Suprapubic skin (tissue), 4 donors: ENCODE results near the gene ATP6V1F. TPM values are rescaled to one million over a fixed set of nuclear protein-coding genes. Genes with fewer than 3 reads are reported as not detected.
A peak's percentile ranks its signal among the peaks of the same experiment; 100 is the strongest.
"Not testable (repeated sequence)": the region's sequence is repeated elsewhere in the genome, so short reads cannot be mapped to it uniquely, and the experiment has no call there.

Source experiments
- DNase-seq, 2 donors: peaks; one replicate each; pipeline ENCODE4 v3.0.0-alpha.2; 2019; ENCODE audit warnings: low spot score in 2 of 2
- H3K27ac ChIP-seq: fragments of 200-600 bp; sonication (generic); one replicate; pipeline ENCODE4 v1.5.1; 2019
- H3K27me3 ChIP-seq: fragments of 200-600 bp; sonication (generic); one replicate; pipeline ENCODE4 v1.5.1; 2019
- H3K36me3 ChIP-seq: fragments of 200-600 bp; sonication (generic); one replicate; pipeline ENCODE4 v1.5.1; 2019
- H3K4me1 ChIP-seq: fragments of 200-600 bp; sonication (generic); one replicate; pipeline ENCODE4 v1.5.1; 2019
- H3K4me3 ChIP-seq: fragments of 200-600 bp; sonication (generic); one replicate; pipeline ENCODE4 v1.5.1; 2019; ENCODE audit warnings: mild to moderate bottlenecking
- H3K9me3 ChIP-seq: fragments of 200-600 bp; sonication (generic); one replicate; pipeline ENCODE4 v1.5.1; 2019
- CTCF ChIP-seq, 2 donors: fragments of 200-600 bp in 1 of 2; fragments of 450-650 bp in 1 of 2; sonication (generic) in 1 of 2; IDR thresholded peaks; one replicate each; pipeline ENCODE4 v1.5.1; 2016 to 2019; ENCODE audit warnings: antibody characterized with exemption in 2 of 2, mild to moderate bottlenecking in 1 of 2, moderate library complexity in 1 of 2
- EP300 ChIP-seq: sonication (generic); formaldehyde crosslinking; IDR thresholded peaks from one replicate; pipeline ENCODE4 v1.6.1; 2017; ENCODE audit warnings: antibody characterized with exemption
- POLR2A ChIP-seq, 2 donors: fragments of 450-650 bp; IDR thresholded peaks; one replicate each; pipeline ENCODE4 v1.6.1; 2017; ENCODE audit warnings: antibody characterized with exemption in 2 of 2, mild to moderate bottlenecking in 2 of 2, moderate library complexity in 2 of 2
- POLR2AphosphoS5 ChIP-seq, 3 donors: sonication (generic); formaldehyde crosslinking; IDR thresholded peaks; one replicate each; pipeline ENCODE4 v1.6.1; 2017; ENCODE audit warnings: antibody characterized with exemption in 3 of 3
- WGBS: methylation state at CpG from one replicate; pipeline ENCODE4 v1.1.5; 2018; 5-methylcytosine and 5-hydroxymethylcytosine counted together
- total RNA-seq, 4 donors: library from RNA; depleted of rRNA; stranded (reverse); fragments of >200 nt; gene quantifications; one replicate each; pipeline ENCODE4 v1.1.0, GENCODE V29; 2016

Gene ATP6V1F
- total RNA-seq, 4 donors from 2014 or later, result 78.4 to 165 (median 148) TPM

- peak in 1 of 2 donors; percentile 60 for DNase-seq
- Histone ChIP-seq H3K9me3 (no peaks in the 10 kb centered on the region), H3K4me3 (peak overlapping the region; percentile 44), H3K36me3 (no peaks in the 10 kb centered on the region), H3K27ac (no peak overlapping the region), H3K27me3 (peaks cover 48% of the 10 kb centered on the region), H3K4me1 (peaks cover 19% of the 10 kb centered on the region)
- WGBS, result 18% methylated on average over 31 of the region's 42 CpGs
- TF ChIP-seq POLR2AphosphoS5 (IDR thresholded peaks at IDR 0.05), result no peak
- TF ChIP-seq EP300, result no peak
- TF ChIP-seq CTCF (IDR thresholded peaks at IDR 0.05), result no peak
- no peak for TF ChIP-seq POLR2A (IDR thresholded peaks at IDR 0.05)
These were observed 47.2 kb downstream of the ATP6V1F start for GRCh38 chr7:128909625-128910568.

- H3K27ac ChIP-seq, result no peak within 1 kb of the TSS
- 72% methylated on average over 3 of the region's 34 CpGs for WGBS
- H3K9me3 ChIP-seq, result no peaks in the 10 kb centered on the region
- H3K36me3 ChIP-seq, result no peaks in the 10 kb centered on the region
- peaks cover 55% of the 10 kb centered on the region for H3K27me3 ChIP-seq
- DNase-seq, result peak in 1 of 2 donors; percentile 55
- peaks cover 26% of the 10 kb centered on the region for H3K4me1 ChIP-seq
- H3K4me3 ChIP-seq, result peak within 1 kb of the TSS; percentile 44
- no peak for TF ChIP-seq POLR2A (IDR thresholded peaks at IDR 0.05)
- no peak for TF ChIP-seq POLR2AphosphoS5 (IDR thresholded peaks at IDR 0.05)
- no peak for TF ChIP-seq EP300
- TF ChIP-seq CTCF (IDR thresholded peaks at IDR 0.05), result no peak
These were observed 47.9 kb downstream of the ATP6V1F start, which contains the start of gene KCP for GRCh38 chr7:128910569-128910945. Gene KCP (minus strand): TSS chr7:128910709. CDS start chr7:128910676, 33 bp downstream.

GRCh38 chr7:128911423-128912031 is 48.9 kb downstream of the ATP6V1F start:
- H3K4me3 ChIP-seq, result no peak overlapping the region
- no peak for TF ChIP-seq POLR2AphosphoS5 (IDR thresholded peaks at IDR 0.05)
- no peak for TF ChIP-seq CTCF (IDR thresholded peaks at IDR 0.05)
- no peak for TF ChIP-seq EP300
- TF ChIP-seq POLR2A (IDR thresholded peaks at IDR 0.05), result no peak
- no peaks in the 10 kb centered on the region for H3K36me3 ChIP-seq
- H3K9me3 ChIP-seq, result no peaks in the 10 kb centered on the region
- WGBS, result 75% methylated on average over 8 of the region's 8 CpGs
- H3K27ac ChIP-seq, result no peak overlapping the region
- peak in 1 of 2 donors; percentile 55 for DNase-seq
- H3K4me1 ChIP-seq, result peaks cover 31% of the 10 kb centered on the region
- H3K27me3 ChIP-seq, result peaks cover 64% of the 10 kb centered on the region

- no peak overlapping the region for H3K4me3 ChIP-seq
- DNase-seq, result peak in 1 of 2 donors; percentile 51
- H3K27ac ChIP-seq, result no peak overlapping the region
- no peaks in the 10 kb centered on the region for H3K9me3 ChIP-seq
- 79% methylated on average over 2 of the region's 3 CpGs for WGBS
- TF ChIP-seq EP300 (no peak), POLR2AphosphoS5 (IDR thresholded peaks at IDR 0.05) (no peak), CTCF (IDR thresholded peaks at IDR 0.05) (no peak), POLR2A (IDR thresholded peaks at IDR 0.05) (no peak)
- H3K36me3 ChIP-seq, result no peaks in the 10 kb centered on the region
- H3K4me1 ChIP-seq, result peaks cover 31% of the 10 kb centered on the region
- H3K27me3 ChIP-seq, result peaks cover 64% of the 10 kb centered on the region
These were observed 49.6 kb downstream of the ATP6V1F start for GRCh38 chr7:128912281-128912680.

GRCh38 chr7:128912709-128913495 is 50.2 kb downstream of the ATP6V1F start:
- H3K36me3 ChIP-seq, H3K27ac ChIP-seq, H3K4me3 ChIP-seq, H3K9me3 ChIP-seq: not testable (repeated sequence)
- DNase-seq, result peak in 1 of 2 donors; percentile 31
- Histone ChIP-seq H3K27me3 (peaks cover 63% of the 10 kb centered on the region), H3K4me1 (peaks cover 31% of the 10 kb centered on the region)
- WGBS, result no CpG with 5 or more reads among the region's 20 CpGs
